GM18520 (cell line): ENCODE data around the gene PLCB4.
"Not testable (repeated sequence)": the region's sequence is repeated elsewhere in the genome, so short reads cannot be mapped to it uniquely, and the experiment has no call there.

Source experiments
- ATAC-seq: cut with Tn5 transposase; IDR thresholded peaks from one replicate; pipeline ENCODE4 v1.9.1; 2021; ENCODE audit not compliant: unreplicated experiment

Gene PLCB4

DNA sequence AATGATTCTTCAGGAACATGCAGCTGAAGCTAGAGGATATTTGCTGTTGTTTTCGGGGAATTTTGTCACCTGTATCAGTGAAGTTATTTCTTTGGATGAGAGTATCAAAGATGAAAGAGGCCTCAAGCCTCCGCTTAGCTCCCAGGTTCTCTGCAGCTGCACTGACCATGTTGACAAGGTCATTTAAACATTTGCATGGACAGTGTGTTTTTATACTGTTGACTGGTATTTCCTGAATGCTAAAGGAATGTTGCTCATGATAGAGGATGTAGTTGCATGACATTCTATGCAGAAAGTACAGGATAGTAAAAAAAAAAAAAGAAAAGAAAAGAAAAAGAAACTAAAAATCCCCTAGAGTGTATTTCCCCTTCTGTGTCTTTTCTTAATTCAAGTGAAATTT lies 279.9 kb downstream of the PLCB4 start:
- no peak for ATAC-seq

DNA sequence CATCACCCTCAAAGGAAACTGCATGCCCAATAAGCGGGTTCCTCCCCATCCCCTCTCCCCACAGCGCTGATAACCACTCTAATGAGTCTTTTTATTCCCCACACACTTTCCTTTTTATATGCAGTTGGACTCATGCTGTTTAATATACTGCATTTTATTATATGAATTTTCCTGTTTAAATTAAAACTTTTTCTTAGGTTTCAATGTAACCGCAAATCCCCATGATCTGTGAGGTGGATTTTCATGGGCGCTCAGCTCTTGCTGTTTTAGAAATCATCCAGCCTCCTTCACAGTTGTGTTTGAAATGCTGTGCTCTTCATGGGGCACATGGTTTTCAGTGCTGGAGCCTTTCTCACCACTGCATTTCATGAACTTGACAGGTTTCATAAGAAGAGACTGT lies 280.4 kb downstream of the PLCB4 start:
- no peak for ATAC-seq

DNA sequence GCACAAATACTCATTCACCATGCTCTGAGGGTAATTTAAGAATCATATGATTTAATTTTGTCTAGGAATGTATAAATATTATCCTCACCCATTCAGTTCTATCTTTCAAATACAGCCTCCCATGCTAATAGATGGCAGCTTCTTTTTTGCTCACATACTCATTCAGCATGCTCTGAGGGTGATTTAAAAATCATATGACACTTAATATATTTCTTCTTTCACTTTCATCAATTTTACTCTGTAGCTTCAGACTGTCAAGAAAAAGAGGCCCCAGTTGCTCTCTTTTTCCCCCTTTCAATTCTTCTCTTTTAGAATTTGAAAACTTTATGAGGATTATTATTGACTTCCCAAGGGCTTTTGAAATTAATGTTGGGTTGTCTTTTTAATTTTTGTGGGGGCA lies 283.9 kb downstream of the PLCB4 start:
- no peak for ATAC-seq

DNA sequence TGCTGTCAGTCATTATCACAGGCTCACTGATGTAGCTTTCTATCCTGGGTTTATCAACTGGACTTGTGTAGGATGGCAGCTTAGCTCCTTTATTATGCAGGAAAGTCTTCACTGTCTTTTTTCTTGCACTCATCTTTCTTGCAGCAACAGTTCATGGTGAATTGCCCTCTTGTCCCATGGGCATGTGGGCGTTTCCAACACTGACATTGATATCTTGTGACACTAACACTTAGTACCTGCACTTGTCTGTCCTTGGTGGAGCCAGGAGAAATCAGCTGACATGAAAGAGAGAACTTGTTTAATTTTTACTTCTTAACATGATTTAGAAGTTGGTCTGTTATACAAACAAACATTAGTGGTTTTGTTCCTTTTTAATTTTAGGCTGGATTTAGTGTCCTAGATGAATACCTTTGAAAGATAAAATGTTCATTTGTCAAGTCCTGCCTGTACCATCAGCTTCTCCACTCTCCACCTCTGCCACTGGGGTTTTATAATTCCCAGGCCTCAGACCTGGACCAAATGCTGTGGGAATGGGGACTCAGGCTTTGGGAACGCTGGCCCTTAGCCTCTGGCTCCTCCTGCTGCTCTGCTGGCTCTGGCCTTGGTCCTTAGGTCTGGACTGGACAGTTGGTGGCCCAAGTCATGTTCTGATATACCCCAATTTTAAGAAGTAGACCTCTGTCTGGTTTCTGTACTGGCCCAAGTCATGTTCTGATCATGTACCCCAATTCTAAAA lies 284.5 kb downstream of the PLCB4 start:
- ATAC-seq = no peak

DNA sequence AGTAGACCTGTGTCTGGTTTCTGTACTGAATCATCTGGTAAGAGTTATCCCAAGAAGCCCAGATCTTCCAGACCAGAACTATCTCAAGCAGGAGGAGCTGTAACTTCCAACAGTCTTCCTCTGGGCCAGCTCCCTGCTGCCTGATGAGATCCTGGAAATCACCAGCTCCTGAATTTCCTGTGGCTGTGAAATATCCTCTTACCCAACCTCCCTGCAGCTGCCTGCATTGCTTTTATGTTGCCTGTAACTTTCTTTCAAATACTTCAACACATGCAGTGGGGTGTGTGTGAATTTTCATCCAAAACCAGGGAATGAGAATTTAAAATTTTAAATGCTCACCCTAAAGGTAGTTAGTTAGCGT lies 285.0 kb downstream of the PLCB4 start:
- no peak for ATAC-seq

DNA sequence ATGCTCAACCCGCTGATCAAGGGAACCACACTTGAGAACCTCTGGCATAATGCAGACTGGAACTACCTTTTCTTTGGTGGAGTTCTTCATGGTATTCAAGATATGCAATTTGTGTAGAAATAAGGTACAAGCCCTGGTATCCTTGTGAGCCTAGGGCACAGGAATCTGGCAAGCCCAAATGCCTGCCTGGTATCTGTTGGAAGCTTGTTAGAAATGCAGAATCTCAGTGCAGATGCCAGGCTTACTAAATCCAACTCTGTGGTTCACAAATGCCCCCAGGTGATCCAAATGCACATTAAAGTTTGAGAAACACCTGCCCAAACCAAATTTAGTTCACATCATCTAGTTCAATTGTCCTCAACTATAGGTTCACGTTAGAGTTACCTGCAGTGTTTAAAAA lies 285.7 kb downstream of the PLCB4 start:
- no peak for ATAC-seq

DNA sequence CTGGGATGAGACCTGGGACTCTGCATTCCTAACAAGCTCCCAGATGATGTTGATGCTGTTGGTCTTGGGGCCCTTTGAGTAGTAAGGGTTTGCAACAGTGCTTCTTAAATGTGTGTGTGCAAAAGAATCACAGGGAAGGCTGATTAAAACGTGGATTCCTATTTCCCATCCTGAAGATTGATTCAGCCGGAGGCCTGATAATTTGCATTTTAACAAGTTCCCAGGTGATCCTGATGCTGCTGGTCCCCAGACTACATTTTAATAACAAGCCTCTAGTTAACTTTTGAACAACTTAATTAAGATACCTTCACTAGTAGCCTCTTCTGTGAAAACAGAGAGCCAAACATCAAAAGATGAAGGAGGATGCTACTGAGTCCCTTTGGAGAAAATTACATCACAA lies 289.1 kb downstream of the PLCB4 start:
- no peak for ATAC-seq

DNA sequence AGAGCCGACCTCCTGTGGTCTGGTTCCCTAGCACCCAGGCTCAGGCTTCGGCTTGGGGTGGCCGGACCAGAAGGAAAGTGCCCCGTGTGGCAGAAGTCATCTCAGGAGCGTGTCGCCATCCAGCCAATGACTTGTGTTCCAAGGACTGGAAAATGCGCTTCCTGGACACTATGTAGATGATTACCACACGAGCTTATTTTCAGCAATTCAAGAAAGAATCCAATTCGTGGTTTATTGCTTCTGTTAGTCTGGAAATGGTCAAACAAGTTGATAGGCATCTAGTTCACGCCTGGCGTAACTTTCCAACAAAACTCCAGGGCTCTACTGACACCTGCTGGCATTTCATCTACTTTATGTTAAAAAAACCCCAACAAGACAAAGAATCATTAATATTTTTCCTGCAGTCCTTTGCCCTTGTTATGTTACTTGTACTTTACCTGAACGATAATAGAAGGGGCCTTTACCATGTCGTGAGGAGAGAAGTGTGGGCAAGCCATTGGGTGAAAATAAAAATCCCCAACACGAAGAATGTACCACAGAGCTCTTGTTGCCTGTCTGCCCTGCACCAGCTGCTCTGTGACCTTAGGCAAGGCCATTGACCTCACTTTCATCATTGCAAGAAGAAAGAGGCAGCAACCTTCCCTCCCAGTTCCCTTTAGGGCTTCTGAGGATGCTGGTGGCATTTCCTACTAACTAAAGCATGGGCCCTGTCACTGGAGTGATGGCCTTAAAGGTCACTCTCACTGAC lies 290.8 kb downstream of the PLCB4 start:
- ATAC-seq = no peak

DNA sequence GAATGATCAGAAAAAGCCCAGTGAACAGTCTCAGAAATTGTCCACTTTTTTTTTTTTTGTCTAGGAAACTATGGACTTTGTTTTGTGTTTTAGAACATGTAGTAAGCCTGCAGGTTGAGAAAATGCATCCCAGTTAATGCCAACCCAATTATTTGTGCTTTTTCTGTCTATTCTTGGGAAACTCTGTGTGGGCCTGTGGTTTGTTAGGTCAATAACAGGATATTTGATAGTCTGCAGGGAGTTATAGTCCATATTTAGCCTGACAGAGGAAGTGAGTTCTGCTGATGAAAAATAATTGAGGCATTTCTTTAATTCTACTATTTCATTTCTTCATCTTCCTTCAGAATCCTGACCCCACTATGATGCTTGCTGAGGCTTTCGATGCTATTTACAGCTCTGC lies 291.5 kb downstream of the PLCB4 start:
- no peak for ATAC-seq

DNA sequence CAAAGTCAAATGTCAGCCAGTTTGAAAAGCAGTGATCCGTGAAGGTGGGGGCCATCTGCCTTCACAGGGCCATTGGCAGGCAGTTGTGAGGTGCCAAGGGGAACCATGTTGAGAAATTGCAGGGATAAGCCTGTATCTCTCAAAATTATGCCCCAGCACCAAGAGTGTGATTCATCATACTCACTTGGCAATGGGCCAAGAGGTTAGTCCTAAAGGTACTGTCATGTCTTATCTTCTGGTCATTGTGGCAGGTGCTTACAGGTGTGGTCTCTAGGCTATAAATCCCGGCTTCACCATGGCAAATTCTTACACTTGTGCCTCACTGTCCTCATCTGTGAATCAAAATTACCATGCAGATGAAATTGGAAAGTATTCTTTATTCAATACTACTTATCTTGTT lies 294.8 kb downstream of the PLCB4 start:
- ATAC-seq = no peak

DNA sequence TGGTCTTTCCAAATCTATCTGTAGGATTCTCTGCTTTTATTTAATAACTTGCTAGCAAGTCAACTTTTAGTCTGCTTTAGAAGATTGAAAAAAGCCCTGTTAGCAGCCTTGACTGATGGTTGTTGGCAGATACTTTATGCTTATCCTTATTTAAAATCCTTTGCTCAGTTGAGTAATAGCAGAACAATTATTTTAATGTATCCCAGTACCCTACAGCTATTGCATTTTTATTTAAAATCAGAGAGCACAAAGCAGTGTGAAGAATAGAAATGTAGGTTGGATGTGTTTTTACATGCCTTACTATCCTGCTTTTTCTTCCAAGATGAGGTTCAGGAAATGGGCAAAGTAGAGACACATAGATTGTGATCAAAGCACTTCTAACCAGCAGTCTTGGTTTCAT lies 298.4 kb downstream of the PLCB4 start:
- no peak for ATAC-seq

DNA sequence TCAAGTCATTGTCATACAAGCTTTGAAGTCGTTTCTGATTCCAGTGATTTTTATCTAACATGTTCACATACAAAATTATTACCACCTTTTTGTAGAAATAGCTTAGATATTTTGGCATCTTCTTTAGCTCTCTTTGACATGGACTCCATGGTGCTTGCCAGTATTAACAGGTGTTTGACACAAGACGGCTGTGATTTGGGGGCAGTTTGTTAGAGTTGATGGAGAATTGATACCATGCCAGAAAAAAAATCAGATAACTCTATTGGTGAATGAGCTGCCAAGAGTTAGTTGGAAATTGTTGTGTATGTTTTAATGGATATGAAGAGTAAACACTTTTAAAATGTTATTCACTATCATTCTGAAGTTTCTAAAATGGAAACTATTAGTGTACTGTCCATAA lies 298.9 kb downstream of the PLCB4 start:
- no peak for ATAC-seq

DNA sequence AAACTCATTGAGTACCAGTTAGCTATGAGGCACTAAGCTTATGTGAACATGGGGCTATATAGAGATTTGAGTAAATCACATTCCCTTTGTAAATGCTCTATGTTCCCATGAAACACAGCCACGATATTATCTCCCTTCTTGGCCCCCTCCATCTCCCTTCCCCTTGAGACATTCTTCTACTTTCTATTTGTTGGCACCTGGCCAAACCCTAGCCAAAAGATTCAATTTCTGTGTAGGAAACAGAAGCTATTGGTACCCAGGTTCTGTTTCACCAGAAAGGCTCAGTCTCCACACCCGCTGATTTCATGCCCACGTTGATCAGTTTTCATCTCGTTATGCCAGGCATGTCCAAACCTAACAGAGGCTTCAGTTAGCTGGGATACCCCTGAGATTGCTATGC lies 300.0 kb downstream of the PLCB4 start:
- ATAC-seq = no peak

DNA sequence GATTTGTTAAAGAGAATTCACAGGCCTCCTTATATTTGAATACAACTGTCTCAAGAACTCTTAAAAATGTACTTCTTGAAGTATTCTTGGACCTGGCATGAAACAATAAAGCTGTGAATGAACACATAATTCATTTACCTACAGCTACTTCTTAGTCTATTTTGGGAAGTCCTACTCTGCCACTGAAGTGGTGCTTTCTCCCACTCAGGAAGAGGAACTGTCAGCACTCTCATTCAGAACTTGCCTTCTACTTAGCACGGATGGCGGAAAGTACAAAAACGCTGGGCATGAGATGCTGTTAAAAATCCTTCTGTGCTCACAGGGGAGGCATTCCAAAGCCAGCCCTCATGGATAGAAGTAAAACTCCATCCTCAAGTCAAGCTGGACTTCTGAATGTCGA lies 300.7 kb downstream of the PLCB4 start:
- no peak for ATAC-seq

DNA sequence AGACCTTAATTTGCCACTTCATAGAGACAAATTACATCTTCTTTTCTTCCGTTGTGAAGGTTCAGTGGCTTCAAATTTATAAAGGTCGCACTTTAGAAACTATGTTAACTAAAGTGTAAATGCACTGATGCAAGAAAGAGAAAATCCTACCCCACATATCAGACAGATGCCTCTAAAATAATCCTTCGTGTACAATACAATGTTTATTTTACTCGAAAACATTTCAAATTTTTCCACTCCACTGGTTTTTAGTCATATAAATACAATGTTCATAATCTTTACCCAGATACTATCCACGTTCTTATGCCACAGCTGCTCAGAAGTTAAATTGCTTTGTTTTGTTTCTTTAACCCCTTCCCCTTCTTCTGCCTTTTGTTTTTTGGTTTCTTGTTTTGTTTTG lies 305.2 kb downstream of the PLCB4 start:
- no peak for ATAC-seq

DNA sequence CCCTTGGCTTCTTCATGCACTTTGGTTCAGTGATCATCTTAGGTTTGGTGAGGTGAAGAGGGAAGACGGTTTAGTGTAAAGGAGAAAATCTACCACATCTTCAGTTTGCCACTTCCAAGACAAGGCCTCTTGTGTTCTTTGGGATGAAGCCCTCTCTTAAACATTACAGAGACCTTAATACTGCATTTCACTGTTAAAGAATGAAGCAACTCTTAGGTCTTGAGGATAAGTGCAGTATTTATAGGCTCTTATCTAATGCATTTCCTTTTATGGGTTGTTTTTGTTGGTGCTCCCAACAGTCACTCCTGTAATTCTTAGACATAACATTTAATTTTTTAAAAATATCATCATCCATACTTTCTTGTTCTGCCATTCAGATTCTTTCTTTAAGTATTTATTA lies 305.6 kb downstream of the PLCB4 start:
- ATAC-seq = no peak

DNA sequence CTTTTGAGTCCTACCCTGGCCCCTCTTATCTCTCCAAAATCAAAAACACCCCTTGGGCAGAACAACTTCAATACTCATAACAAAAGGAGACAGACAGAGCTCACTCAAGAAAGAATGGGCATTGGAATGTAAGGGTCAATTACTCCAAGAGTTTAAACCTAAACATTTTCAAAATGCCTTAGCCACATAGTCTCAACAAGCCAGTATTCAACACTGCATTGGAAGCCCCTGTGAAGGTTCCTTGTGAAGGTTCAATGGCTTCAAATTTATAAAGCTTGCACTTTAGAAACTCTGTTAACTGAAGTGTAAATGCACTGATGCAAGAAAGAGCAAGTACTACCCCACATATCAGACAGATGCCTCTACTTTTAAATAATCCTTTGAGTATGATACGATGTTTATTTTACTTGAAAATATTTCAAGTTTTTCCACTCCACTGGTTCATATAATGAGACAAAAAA lies 306.4 kb downstream of the PLCB4 start:
- ATAC-seq = no peak

DNA sequence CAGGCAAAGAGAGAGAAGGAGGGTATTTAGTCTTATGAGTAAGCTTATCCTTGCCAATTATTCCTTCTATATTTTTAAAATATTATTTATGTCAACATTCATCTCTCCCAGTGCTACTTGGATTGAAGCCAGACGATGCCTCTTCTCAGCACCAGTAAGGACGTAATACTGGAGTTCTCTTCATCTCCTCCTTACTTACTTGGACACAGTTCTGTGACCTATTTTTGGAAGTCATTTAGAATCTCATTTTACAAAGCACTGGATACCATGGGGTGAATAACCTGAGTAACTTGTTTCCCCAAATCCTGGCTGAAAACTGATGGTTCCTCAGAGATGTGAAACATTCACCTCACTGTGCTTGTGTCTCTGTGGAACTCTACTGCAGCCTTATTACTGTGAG lies 308.1 kb downstream of the PLCB4 start:
- no peak for ATAC-seq

DNA sequence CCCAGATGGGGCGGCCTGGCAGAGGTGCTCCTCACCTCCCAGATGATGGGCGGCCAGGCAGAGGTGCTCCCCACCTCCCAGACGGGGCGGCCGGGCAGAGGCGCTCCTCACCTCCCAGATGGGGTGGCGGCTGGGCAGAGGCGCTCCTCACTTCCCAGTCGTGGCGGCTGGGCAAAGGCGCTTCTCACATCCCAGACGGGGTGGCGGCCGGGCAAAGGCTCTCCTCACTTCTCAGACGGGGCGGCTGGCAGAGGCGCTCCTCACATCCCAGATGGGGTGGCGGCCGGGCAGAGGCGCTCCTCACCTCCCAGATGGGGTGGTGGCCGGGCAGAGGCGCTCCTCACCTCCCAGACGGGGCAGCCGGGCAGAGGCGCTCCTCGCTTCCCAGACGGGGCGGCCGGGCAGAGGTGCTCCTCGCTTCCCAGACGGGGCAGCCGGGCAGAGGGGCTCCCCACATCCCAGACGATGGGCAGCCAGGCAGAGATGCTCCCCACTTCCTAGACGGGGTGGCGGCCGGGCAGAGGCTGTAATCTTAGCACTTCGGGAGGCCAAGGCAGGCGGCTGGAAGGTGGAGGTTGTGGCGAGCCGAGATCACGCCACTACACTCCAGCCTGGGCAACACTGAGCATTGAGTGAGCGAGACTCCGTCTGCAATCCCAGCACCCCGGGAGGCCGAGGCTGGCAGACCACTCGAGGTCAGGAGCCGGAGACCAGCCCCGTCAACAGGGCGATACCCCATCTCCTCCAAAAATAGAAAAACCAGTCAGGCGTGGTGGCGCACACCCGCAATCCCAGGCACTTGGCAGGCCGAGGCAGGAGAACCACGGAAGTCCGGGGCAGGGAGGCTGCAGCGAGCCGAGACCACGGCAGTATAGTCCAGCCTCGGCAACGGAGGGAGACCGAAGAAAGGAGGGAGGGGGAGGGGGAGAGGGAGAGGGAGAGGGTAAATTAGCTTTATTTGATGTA lies 316.7 kb downstream of the PLCB4 start:
- not testable (repeated sequence) for ATAC-seq

DNA sequence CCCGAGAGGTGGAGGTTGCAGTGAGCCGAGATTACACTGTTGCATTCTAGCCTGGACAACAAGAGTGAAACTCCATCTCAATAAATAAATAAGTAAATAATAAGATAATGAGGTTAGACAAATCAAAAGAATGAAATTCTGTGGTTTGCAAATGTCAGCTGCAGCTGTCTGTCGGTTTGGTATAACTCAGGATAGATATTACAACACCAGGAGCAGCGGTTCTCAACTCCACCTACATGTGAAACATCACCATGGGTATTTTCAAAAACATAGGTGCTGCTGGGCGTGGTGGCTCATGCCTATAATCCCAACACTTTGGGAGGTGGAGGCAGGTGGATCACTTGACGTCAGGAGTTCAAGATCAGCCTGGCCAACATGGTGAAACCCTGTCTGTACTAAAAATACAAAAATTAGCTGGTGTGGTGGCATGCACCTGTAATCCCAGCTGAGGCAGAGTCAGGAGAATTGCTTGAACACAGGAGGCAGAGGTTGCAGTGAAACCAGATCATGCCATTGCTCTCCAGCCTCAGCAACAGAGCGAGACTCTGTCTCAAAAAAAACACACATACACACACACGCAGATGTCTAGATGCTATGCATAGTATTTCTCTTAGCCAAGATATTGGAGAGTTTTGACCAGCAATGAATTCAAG lies 319.4 kb downstream of the PLCB4 start:
- ATAC-seq = no peak

DNA sequence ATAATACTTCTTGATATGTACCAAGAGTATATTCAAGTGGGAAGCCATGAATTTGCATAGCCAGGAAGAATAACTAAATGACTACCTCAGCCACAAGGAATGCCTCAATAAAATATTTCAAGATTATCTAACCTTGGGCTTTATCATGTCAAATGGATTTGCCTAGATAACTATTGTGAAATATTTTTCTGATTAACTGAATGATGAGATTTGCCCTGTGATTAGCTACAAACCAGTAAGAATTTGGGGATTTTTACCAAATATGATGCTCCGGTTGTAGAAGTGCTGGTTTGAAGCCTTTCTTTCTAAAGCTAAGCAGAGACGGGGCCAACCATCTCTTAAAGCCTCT lies 319.9 kb downstream of the PLCB4 start:
- ATAC-seq = no peak
